Adrenal gland (tissue), 5 donors: ENCODE measurements around the gene ZDHHC18.

Experiments
- POLR2A ChIP-seq, 2 donors: fragments of 450-650 bp; IDR thresholded peaks; one replicate each; pipeline ENCODE4 v1.6.1; 2017; ENCODE audit warnings: antibody characterized with exemption in 2 of 2, mild to moderate bottlenecking in 2 of 2, moderate library complexity in 1 of 2
- TF ChIP-seq, protein P1 (sequence below), 6 experiments: fragments of 450-650 bp in 4 of 6; fragments of 200-600 bp in 2 of 6; sonication (generic) in 1 of 6; IDR thresholded peaks; 1 replicate in 5 of 6; 2 replicates in 1 of 6; pipeline versions ENCODE4 v1.5.1 to v1.8.0; 2016 to 2021; ENCODE audit warnings: antibody characterized with exemption in 6 of 6, mild to moderate bottlenecking in 2 of 6, moderate library complexity in 1 of 6
- donor health status: DM: no; HTN: no; CAD: no.

DNA sequence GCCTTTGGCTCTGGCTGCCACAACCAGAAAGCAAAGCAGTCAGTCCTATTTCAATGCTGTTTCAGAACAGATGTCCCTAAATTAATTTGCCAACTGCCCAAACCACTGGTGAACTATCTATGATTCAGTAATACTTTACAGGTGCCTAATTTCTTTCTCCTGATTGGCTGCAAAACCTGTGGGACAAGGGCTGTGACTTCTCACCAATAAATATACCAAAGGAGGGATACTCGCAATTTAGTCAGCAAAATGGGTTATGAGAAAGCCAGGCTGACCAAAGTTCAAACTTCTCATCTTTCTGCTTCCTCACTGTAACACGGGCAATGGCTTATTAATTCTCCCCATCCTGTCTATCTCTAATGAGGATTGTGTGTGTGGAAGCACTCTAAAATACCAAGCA lies 50.8 kb downstream of the ZDHHC18 start:
- TF ChIP-seq, protein P1, sequence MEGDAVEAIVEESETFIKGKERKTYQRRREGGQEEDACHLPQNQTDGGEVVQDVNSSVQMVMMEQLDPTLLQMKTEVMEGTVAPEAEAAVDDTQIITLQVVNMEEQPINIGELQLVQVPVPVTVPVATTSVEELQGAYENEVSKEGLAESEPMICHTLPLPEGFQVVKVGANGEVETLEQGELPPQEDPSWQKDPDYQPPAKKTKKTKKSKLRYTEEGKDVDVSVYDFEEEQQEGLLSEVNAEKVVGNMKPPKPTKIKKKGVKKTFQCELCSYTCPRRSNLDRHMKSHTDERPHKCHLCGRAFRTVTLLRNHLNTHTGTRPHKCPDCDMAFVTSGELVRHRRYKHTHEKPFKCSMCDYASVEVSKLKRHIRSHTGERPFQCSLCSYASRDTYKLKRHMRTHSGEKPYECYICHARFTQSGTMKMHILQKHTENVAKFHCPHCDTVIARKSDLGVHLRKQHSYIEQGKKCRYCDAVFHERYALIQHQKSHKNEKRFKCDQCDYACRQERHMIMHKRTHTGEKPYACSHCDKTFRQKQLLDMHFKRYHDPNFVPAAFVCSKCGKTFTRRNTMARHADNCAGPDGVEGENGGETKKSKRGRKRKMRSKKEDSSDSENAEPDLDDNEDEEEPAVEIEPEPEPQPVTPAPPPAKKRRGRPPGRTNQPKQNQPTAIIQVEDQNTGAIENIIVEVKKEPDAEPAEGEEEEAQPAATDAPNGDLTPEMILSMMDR (IDR thresholded peaks at IDR 0.05): no peak
- TF ChIP-seq POLR2A (IDR thresholded peaks at IDR 0.05): no peak
